Epithelial cell of esophagus (primary cell): ENCODE measurements around the gene IL6R.

Source experiments
- DNase-seq: peaks from one replicate; pipeline ENCODE4 v3.0.0; 2010; ENCODE audit warnings: low read depth
- H3K4me3 ChIP-seq: 2 replicates; pipeline ENCODE4 v1.5.1; 2011; ENCODE audit warnings: mild to moderate bottlenecking, low read length, control low read depth
- TF ChIP-seq, protein P1 (sequence below): IDR thresholded peaks from 2 replicates; pipeline ENCODE4 v1.5.1; 2011; ENCODE audit warnings: low read depth, mild to moderate bottlenecking, low read length, control low read depth, inconsistent platforms; ENCODE audit not compliant: insufficient read depth; ENCODE audit errors: missing control alignments

IL6R gene

DNA sequence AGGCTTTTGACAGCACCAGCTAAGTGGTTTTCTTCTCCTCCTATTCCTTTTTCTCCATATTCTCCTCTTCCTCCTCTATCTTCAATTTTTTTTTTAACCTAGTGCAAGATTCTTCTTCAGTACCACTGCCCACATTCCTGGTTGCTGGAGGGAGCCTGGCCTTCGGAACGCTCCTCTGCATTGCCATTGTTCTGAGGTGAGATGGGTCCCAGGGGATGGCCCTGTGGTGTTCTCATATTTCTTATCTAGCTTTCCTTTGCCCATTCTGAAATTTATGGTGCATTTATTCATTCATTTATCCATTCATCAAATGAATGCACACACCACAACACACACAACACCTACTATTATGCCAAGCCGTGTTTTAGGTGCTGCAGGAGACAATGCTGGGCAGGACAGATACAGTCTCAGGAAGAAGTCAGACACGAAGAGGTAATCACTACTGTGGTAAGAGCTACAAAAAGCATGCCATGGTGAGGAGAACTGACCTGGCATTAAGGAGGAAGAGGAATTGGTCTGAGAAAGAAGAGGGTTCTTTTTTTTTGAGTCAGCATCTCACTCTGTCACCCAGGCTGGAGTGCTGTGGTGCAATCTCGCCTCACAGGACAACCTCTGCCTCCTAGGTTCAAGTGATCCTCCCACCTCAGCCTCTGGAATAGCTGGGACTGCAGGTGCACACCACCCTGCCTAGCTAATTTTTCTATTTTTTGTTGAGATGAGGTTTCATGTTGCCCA is 49.4 kb downstream of the IL6R start:
- H3K4me3 ChIP-seq, result no peak overlapping the region

DNA sequence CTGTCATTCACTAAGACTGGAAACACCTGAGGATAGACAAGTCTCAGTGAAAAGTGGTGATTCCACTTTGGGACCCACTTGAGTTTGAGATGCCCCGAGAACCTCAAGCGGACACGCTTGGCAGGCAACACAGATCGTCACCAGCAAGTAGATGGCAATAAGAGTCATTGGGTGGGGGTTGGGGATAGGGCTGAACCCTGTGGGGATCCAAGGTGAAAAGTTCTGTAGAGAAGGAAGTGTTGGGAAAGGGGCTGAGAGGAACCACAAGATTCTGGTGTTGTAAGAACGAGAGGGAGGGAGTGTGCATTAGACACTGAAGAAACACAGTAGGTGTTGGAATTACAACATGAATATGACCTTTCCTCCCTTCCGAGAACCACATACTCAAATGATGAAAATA is 51.5 kb downstream of the IL6R start:
- no peak for DNase-seq
- no peak overlapping the region for H3K4me3 ChIP-seq
- TF ChIP-seq, protein P1, sequence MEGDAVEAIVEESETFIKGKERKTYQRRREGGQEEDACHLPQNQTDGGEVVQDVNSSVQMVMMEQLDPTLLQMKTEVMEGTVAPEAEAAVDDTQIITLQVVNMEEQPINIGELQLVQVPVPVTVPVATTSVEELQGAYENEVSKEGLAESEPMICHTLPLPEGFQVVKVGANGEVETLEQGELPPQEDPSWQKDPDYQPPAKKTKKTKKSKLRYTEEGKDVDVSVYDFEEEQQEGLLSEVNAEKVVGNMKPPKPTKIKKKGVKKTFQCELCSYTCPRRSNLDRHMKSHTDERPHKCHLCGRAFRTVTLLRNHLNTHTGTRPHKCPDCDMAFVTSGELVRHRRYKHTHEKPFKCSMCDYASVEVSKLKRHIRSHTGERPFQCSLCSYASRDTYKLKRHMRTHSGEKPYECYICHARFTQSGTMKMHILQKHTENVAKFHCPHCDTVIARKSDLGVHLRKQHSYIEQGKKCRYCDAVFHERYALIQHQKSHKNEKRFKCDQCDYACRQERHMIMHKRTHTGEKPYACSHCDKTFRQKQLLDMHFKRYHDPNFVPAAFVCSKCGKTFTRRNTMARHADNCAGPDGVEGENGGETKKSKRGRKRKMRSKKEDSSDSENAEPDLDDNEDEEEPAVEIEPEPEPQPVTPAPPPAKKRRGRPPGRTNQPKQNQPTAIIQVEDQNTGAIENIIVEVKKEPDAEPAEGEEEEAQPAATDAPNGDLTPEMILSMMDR, result no peak

More for the DNA sequence above, 49.4 kb downstream of the IL6R start:
- TF ChIP-seq, protein P1, result no peak
- DNase-seq, result no peak

DNA sequence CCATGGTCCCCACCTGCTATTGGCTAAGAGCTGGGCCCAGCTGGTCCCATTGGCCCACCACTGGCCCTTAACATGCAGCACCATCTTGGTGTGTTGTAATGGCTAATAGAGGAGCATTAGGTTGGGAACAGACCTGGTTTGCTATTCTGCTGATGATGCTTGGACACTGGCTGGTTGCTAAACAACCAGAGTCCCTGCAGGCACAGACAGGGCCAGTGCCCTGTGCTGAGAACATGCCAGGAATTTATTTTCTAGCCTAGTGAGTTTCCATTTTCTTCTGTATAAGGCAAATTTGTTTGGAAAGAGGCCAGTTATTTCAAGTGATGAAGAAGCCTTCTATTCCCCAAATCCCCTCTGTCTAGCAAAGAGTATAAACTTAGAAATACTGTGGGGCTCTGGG is 53.9 kb downstream of the IL6R start:
- no peak overlapping the region for H3K4me3 ChIP-seq
- DNase-seq, result no peak
- TF ChIP-seq, protein P1, result no peak

DNA sequence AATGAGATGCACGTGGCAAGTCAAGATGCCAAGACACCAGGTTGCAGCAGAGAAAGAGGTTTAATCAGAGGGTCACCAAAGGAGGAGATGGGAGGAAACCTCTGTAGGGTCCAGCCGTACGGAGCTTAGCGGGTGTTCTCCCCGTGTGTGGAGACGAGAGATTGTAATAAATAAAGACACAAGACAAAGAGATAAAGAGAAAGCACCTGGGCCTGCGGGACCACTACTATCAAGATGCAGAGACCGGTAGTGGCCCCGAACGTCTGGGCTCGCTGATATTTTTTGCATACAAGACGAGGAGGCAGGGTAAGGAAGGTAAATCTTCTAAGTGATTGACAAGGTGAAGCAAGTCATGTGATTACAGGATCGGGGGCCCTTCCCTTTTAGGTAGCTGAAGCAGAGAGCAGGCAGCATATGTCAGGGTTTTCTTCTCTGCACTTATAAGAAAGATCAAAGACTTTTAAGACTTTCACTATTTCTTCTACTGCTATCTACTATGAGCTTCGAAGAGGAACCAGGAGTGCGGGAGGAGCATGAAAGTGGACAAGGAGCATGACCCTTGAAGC is 55.6 kb downstream of the IL6R start:
- H3K4me3 ChIP-seq, result no peak overlapping the region
- DNase-seq, result no peak
- TF ChIP-seq, protein P1, result no peak

DNA sequence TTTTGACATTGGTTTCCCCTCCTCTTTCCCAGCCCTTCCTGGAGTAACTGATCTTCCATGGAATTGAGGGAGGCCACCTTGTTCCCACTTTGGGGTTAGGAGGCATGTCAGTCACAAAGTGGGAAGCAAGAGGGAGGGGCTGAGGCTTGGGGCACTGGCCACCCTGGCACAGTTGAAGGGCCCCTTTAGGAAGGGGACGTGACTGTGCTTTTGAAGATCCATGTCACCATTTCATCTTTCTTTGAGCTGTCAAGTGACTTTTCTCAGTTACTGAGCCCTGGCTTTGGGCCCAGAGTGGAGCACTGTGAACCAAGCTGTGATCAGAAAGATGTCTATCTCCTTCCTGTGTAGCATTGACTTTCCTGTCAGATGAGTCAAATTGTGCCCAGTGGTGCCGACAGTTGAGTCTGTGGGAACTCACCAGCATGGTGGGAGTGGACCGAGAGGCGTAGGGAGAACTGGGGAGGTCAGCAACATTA is 58.4 kb downstream of the IL6R start:
- no peak for DNase-seq
- TF ChIP-seq, protein P1, result no peak
- H3K4me3 ChIP-seq, result no peak overlapping the region

DNA sequence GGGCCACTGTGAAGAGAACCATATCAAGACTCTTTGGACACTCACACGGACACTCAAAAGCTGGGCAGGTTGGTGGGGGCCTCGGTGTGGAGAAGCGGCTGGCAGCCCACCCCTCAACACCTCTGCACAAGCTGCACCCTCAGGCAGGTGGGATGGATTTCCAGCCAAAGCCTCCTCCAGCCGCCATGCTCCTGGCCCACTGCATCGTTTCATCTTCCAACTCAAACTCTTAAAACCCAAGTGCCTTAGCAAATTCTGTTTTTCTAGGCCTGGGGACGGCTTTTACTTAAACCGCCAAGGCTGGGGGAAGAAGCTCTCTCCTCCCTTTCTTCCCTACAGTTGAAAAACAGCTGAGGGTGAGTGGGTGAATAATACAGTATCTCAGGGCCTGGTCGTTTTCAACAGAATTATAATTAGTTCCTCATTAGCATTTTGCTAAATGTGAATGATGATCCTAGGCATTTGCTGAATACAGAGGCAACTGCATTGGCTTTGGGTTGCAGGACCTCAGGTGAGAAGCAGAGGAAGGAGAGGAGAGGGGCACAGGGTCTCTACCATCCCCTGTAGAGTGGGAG is 60.6 kb downstream of the IL6R start:
- no peak overlapping the region for H3K4me3 ChIP-seq
- DNase-seq, result no peak
- TF ChIP-seq, protein P1, result no peak

DNA sequence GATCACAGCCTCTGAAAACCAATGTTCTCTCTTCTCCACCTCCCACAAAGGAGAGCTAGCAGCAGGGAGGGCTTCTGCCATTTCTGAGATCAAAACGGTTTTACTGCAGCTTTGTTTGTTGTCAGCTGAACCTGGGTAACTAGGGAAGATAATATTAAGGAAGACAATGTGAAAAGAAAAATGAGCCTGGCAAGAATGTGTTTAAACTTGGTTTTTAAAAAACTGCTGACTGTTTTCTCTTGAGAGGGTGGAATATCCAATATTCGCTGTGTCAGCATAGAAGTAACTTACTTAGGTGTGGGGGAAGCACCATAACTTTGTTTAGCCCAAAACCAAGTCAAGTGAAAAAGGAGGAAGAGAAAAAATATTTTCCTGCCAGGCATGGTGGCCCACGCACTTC is 61.1 kb downstream of the IL6R start:
- H3K4me3 ChIP-seq, result no peak overlapping the region
- TF ChIP-seq, protein P1, result no peak
- no peak for DNase-seq
